ENCODE results near the gene GPR84. TPM values are rescaled to one million over a fixed set of nuclear protein-coding genes. Genes with fewer than 3 reads are reported as not detected.
A peak's percentile ranks its signal among the peaks of the same experiment; 100 is the strongest.

GPR84 gene
- total and polyA plus RNA-seq, 9 of the 15 experiments (the other 6 are each of a cell fraction or from before 2014, with no cell fraction given), result 0.07 to 0.18 (median 0.11) TPM; not detected in 5

GRCh38 chr12:54324617-54325441 is 39.5 kb downstream of the GPR84 start, which contains the start of gene COPZ1:
Gene COPZ1 (plus strand): TSS chr12:54325131. CDS start chr12:54325164, 33 bp downstream.
- WGBS (ENCODE audit: insufficient coverage, low coverage, missing lambda C conversion rate), result under 1% methylated on average over 31 of the region's 34 CpGs
- ChIA-PET POLR2A (interaction anchor here (0.6 to 6.7 kb wide), 14 partner anchors 9 to 114 kb away, joined by 3 to 71 read pairs (median 14); partner anchors contain the start of genes CBX5, HNRNPA1 and NFE2), CTCF (ENCODE audit: low intra/inter-chr PET ratio) (interaction anchor here (0.6 to 1.3 kb wide), 6 partner anchors 17 to 54 kb away, joined by 4 to 6 read pairs (median 4); no protein-coding TSS in a partner anchor)
- H3K27ac ChIP-seq (ENCODE audit: extremely low read depth, low read depth, low read length), result peak within 1 kb of the TSS; percentile 96
- H3K27me3 ChIP-seq (ENCODE audit: control insufficient read depth in 2 of 2, insufficient read depth in 2 of 2, low read length in 2 of 2), result no peaks in the 10 kb centered on the region
- no peaks in the 10 kb centered on the region for H4K20me1 ChIP-seq (replicated peaks; ENCODE audit: control insufficient read depth, insufficient read depth, low read length)
- peaks cover 57% of the 10 kb centered on the region for H3K79me2 ChIP-seq (ENCODE audit: control insufficient read depth, insufficient read depth, low read length)
- DNase-seq (ENCODE audit: extremely low read depth in 1 of 4, low spot score in 3 of 4), result peak; percentile 89 to 99 (median 93)
- H3K9me3 ChIP-seq (replicated peaks; ENCODE audit: control insufficient read depth, insufficient read depth, low read depth, low read length), result no peaks in the 10 kb centered on the region
- ATAC-seq, result peak; percentile 90
- intact Hi-C loops (cut with micrococcal nuclease), result loop anchor here (1.0 to 5.0 kb wide), 5 partner anchors 18 to 105 kb away; partner anchors contain the start of gene GPR84
- peaks cover 31 to 44% of the 10 kb centered on the region in 2 experiments; a peak in 4 of 5 replicates for H3K4me1 ChIP-seq (replicated peaks in 1 of 2; ENCODE audit: control insufficient read depth in 2 of 2, insufficient read depth in 2 of 2, low read length in 2 of 2)
- in situ Hi-C loops (cut with MboI), result loop anchor here (5.0 kb wide), 1 partner anchor 33 kb away; no protein-coding TSS in a partner anchor
- no peaks in the 10 kb centered on the region for H3K9me1 ChIP-seq (ENCODE audit: control insufficient read depth, insufficient read depth, low read length)
- peak within 1 kb of the TSS; percentile 67 for H2AFZ ChIP-seq (ENCODE audit: low read depth, low read length)
- no TSS peak for BruUV-seq (replicated peaks)
- peak; percentile 99 for FAIRE-seq
- peak within 1 kb of the TSS; percentile 70 for H3K4me3 ChIP-seq
- H3K36me3 ChIP-seq (ENCODE audit: control insufficient read depth, insufficient read depth, low read length), result peaks cover 15% of the 10 kb centered on the region
- peak within 1 kb of the TSS; percentile 88 to 99 for H3K9ac ChIP-seq (ENCODE audit: insufficient read depth in 1 of 2, low read depth in 2 of 2, low read length in 2 of 2)
- H3K4me2 ChIP-seq (ENCODE audit: insufficient read depth, low read length), result peak within 1 kb of the TSS; percentile 95
- TF ChIP-seq ZNF143 (CRISPR knock-in tag; IDR thresholded peaks at IDR 0.05) (no peak), CREB1 (IDR thresholded peaks at IDR 0.05) (peak; percentile 75), CREB1 (CRISPR knock-in tag; IDR thresholded peaks at IDR 0.05) (peak; percentile 70), CHD4 (IDR thresholded peaks at IDR 0.05; ENCODE audit: insufficient read depth, insufficient replicate concordance, low read depth, low read length, poor library complexity, severe bottlenecking) (no peak), PHF8 (IDR thresholded peaks at IDR 0.05; ENCODE audit: borderline replicate concordance, low read length) (peak; percentile 95), NR2C1 (IDR thresholded peaks at IDR 0.05) (peak; percentile 21; the same call in 1 of the 2 replicates), NR2C1 (tag; IDR thresholded peaks at IDR 0.05) (peak; percentile 61), PYGO2 (tag; IDR thresholded peaks at IDR 0.05) (no peak), CBX3 (IDR thresholded peaks at IDR 0.05; ENCODE audit: borderline replicate concordance in 1 of 2, low read length in 2 of 2) (peak in 1 of 2 experiments; percentile 79; a peak in 2 of 3 replicates), KDM4B (IDR thresholded peaks at IDR 0.05; ENCODE audit: borderline replicate concordance in 2 of 2, low read depth in 1 of 2) (no peak)
- TF ChIP-seq, protein P1, sequence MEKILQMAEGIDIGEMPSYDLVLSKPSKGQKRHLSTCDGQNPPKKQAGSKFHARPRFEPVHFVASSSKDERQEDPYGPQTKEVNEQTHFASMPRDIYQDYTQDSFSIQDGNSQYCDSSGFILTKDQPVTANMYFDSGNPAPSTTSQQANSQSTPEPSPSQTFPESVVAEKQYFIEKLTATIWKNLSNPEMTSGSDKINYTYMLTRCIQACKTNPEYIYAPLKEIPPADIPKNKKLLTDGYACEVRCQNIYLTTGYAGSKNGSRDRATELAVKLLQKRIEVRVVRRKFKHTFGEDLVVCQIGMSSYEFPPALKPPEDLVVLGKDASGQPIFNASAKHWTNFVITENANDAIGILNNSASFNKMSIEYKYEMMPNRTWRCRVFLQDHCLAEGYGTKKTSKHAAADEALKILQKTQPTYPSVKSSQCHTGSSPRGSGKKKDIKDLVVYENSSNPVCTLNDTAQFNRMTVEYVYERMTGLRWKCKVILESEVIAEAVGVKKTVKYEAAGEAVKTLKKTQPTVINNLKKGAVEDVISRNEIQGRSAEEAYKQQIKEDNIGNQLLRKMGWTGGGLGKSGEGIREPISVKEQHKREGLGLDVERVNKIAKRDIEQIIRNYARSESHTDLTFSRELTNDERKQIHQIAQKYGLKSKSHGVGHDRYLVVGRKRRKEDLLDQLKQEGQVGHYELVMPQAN (IDR thresholded peaks at IDR 0.05; ENCODE audit: borderline replicate concordance), result peak; percentile 82; the same call in 1 of the 2 replicates
- TF ChIP-seq, protein P2, sequence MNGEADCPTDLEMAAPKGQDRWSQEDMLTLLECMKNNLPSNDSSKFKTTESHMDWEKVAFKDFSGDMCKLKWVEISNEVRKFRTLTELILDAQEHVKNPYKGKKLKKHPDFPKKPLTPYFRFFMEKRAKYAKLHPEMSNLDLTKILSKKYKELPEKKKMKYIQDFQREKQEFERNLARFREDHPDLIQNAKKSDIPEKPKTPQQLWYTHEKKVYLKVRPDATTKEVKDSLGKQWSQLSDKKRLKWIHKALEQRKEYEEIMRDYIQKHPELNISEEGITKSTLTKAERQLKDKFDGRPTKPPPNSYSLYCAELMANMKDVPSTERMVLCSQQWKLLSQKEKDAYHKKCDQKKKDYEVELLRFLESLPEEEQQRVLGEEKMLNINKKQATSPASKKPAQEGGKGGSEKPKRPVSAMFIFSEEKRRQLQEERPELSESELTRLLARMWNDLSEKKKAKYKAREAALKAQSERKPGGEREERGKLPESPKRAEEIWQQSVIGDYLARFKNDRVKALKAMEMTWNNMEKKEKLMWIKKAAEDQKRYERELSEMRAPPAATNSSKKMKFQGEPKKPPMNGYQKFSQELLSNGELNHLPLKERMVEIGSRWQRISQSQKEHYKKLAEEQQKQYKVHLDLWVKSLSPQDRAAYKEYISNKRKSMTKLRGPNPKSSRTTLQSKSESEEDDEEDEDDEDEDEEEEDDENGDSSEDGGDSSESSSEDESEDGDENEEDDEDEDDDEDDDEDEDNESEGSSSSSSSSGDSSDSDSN (IDR thresholded peaks at IDR 0.05; ENCODE audit: borderline replicate concordance in 1 of 2, low read depth in 2 of 2, low read length in 2 of 2), result peak; percentile 84 to 97
- TF ChIP-seq, protein P3, sequence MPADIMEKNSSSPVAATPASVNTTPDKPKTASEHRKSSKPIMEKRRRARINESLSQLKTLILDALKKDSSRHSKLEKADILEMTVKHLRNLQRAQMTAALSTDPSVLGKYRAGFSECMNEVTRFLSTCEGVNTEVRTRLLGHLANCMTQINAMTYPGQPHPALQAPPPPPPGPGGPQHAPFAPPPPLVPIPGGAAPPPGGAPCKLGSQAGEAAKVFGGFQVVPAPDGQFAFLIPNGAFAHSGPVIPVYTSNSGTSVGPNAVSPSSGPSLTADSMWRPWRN (IDR thresholded peaks at IDR 0.05; ENCODE audit: low read depth), result no peak

Data from K562 (cell line).